ENCODE data around the gene BTN2A1. TPM values are rescaled to one million over a fixed set of nuclear protein-coding genes. Genes with fewer than 3 reads are reported as not detected.

BTN2A1 gene
- total and polyA plus RNA-seq, 2 of the 13 experiments (the other 11 are each of a cell fraction or from before 2014, with no cell fraction given): 16.4 to 30.4 TPM

GRCh38 chr6:26473758-26474438, 16.1 kb downstream of the BTN2A1 start (continued):
- no peak; the same call in 1 of the 2 replicates for TF ChIP-seq ZNF792 (CRISPR knock-in tag; IDR thresholded peaks at IDR 0.05)
- no peak for TF ChIP-seq ZNF605 (CRISPR knock-in tag; IDR thresholded peaks at IDR 0.05)
- TF ChIP-seq ZNF10 (CRISPR knock-in tag; IDR thresholded peaks at IDR 0.05; ENCODE audit: borderline replicate concordance, low read depth): no peak
- TF ChIP-seq TFDP1 (CRISPR knock-in tag; IDR thresholded peaks at IDR 0.05; ENCODE audit: borderline replicate concordance): peak; percentile 79; the same call in 1 of the 2 replicates
- no peak for TF ChIP-seq ZNF660 (CRISPR knock-in tag; IDR thresholded peaks at IDR 0.05; ENCODE audit: borderline replicate concordance, low read depth)
- TF ChIP-seq ZNF761 (CRISPR knock-in tag; conservative IDR thresholded peaks at IDR 0.05): no peak
- TF ChIP-seq TMF1 (CRISPR knock-in tag; IDR thresholded peaks at IDR 0.05; ENCODE audit: low read depth): no peak
- no peak for TF ChIP-seq KAT2B (IDR thresholded peaks at IDR 0.05; ENCODE audit: borderline replicate concordance, low read depth, low read length)
- peak in 1 of 2 experiments; percentile 29; a peak in 2 of 4 replicates for TF ChIP-seq HMGXB4 (CRISPR knock-in tag; IDR thresholded peaks at IDR 0.05; ENCODE audit: borderline replicate concordance in 1 of 2, low read depth in 1 of 2)
- no peak for TF ChIP-seq PCBP2 (optimal IDR thresholded peaks at IDR 0.05; ENCODE audit: low read depth, low read length, poor library complexity, severe bottlenecking)
- TF ChIP-seq IKZF4 (CRISPR knock-in tag; IDR thresholded peaks at IDR 0.05; ENCODE audit: borderline replicate concordance, low read depth, not compliant biosample characterization): no peak
- TF ChIP-seq PTBP1 (IDR thresholded peaks at IDR 0.05; ENCODE audit: low read depth, low read length, poor library complexity, severe bottlenecking): no peak
- TF ChIP-seq MATR3 (CRISPR knock-in tag; IDR thresholded peaks at IDR 0.05): no peak
- TF ChIP-seq CENPBD1 (CRISPR knock-in tag; IDR thresholded peaks at IDR 0.05; ENCODE audit: borderline replicate concordance, low read depth): no peak
- TF ChIP-seq HOMEZ (CRISPR knock-in tag; IDR thresholded peaks at IDR 0.05; ENCODE audit: low read depth): peak; percentile 78
- TF ChIP-seq ZNF800 (CRISPR knock-in tag; IDR thresholded peaks at IDR 0.05): 0 out of 2 replicates have a peak, but pooled peaks have one; percentile 60
- no peak for TF ChIP-seq ZNF883 (CRISPR knock-in tag; IDR thresholded peaks at IDR 0.05; ENCODE audit: not compliant biosample characterization)
- TF ChIP-seq HMG20B (CRISPR knock-in tag; conservative IDR thresholded peaks at IDR 0.05): no peak
- peak; percentile 52 for TF ChIP-seq TEAD3 (CRISPR knock-in tag; optimal IDR thresholded peaks at IDR 0.05; ENCODE audit: borderline replicate concordance)
- TF ChIP-seq TEAD2 (CRISPR knock-in tag; IDR thresholded peaks at IDR 0.05): no peak
